Astrocyte of the spinal cord (primary cell): ENCODE measurements around the gene DHX35.
A peak's percentile ranks its signal among the peaks of the same experiment; 100 is the strongest.

ENCODE experiments used
- DNase-seq: peaks from one replicate; pipeline ENCODE4 v3.0.0; 2011; ENCODE audit warnings: low read depth, low spot score
- H3K4me3 ChIP-seq: 2 replicates; pipeline ENCODE4 v1.5.1; 2011; ENCODE audit warnings: low read depth, mild to moderate bottlenecking, low read length, moderate library complexity
- CTCF ChIP-seq: IDR thresholded peaks from 2 replicates; pipeline ENCODE4 v1.5.1; 2012; ENCODE audit warnings: low read depth, mild to moderate bottlenecking, low read length, inconsistent platforms
- in situ Hi-C: cut with HindIII; loops from 2 replicates; pipeline ENCODE4 v1.10.0; 2017; ENCODE audit warnings: low sequenced_read_pairs

The DHX35 gene

DNA sequence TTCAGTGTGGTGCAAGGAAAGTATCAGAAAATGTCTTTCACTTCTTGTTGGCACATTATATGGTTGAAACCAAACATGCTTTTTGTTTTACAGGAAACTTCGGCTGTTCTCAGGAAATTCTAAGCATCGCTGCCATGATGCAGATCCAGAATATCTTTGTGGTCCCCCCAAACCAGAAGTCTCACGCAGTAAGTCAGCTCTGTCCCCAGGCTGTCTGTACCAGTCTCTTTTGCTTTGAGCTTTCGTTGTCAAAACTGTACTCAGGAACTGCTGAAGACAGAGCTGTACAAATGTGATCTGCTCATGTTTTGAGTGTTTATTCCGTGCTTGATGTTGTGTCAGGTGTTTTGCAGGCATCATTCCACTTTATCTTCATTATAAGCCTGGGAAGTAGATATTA is 59.6 kb downstream of the DHX35 start:
- no peak overlapping the region for H3K4me3 ChIP-seq
- DNase-seq = no peak
- in situ Hi-C loops = no loop called here
- no peak for TF ChIP-seq CTCF

GRCh38 chr20:39025883-39026282 is 63.7 kb downstream of the DHX35 start:
- H3K4me3 ChIP-seq = no peak overlapping the region
- in situ Hi-C loops = no loop called here
- TF ChIP-seq CTCF = no peak
- DNase-seq = no peak

DNA sequence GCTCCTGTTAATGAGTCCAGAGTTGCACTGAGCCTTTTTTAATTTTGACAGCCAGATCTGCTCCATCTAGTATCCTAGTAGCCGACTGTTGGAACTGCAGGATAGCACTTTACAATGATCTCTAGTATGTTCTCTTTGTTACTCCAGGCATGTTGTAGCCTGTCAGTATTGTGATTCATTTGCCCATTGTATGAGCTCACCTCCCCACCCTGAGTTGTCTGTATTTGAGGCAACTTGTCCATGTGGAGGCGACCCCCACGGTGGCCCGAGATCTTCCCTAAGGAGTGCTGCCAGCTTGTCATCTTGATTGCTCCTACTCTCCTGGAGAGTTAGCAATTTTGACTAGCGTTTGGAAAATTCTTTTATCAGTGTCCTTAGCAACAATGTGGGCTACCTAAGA is 67.2 kb downstream of the DHX35 start:
- no peak for DNase-seq

DNA sequence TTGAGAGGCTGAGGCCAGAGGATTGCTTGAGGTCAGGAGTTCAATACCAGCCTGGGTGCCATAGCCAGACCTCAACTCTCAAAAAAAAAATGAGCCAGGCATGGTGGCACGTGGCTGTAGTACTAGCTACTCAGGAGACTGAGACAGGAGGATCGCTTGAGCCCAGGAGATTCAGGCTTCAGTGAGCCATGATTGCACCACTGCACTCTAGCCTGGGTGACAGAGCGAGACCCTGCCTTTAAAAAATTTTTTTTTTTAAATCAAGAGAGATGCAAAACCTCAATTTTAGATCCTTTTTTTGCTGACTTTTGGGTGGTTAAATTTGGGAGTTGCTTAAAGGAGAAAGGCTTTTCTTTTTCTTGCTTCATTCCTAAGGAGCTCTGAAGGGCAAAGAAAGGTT is 70.9 kb downstream of the DHX35 start:
- in situ Hi-C loops = no loop called here
- TF ChIP-seq CTCF = no peak
- DNase-seq = no peak
- no peak overlapping the region for H3K4me3 ChIP-seq

More for the DNA sequence above, 67.2 kb downstream of the DHX35 start:
- H3K4me3 ChIP-seq = no peak overlapping the region
- TF ChIP-seq CTCF = no peak
- in situ Hi-C loops = no loop called here

DNA sequence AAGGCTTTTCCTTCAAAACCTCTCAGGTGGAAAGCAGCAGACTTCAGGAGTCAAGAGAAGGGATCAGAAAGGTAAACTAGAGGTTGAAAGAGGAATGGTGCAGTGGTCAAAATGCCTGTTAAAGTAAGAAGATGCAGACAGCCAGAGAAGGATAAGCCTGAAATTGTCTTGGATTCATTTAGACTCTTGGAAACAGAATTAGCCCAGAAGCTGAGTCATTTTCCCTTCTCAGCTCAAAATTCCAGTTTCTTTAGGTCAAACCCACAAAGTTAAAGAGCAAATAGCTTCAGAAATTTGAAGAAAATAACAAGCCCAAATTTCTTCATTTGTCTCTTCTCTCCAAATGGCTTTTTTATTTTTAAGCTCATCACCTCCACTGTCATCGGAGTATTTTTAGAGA is 73.9 kb downstream of the DHX35 start:
- in situ Hi-C loops = no loop called here
- DNase-seq = peak; percentile 34
- no peak overlapping the region for H3K4me3 ChIP-seq
- no peak for TF ChIP-seq CTCF

GRCh38 chr20:39036851-39037250 is 74.7 kb downstream of the DHX35 start:
- no peak overlapping the region for H3K4me3 ChIP-seq
- no peak for TF ChIP-seq CTCF
- in situ Hi-C loops = no loop called here
- DNase-seq = no peak

GRCh38 chr20:39038047-39038446 is 75.9 kb downstream of the DHX35 start:
- no peak for TF ChIP-seq CTCF
- in situ Hi-C loops = no loop called here
- no peak overlapping the region for H3K4me3 ChIP-seq
- DNase-seq = no peak
